Right atrium auricular region (tissue), 2 donors: Measurements from ENCODE around the gene ARMC2. TPM values are rescaled to one million over a fixed set of nuclear protein-coding genes. Genes with fewer than 3 reads are reported as not detected.
A peak's percentile ranks its signal among the peaks of the same experiment; 100 is the strongest.

ENCODE experiments used
- DNase-seq: peaks from one replicate; pipeline ENCODE4 v3.0.0-alpha.2; 2019; ENCODE audit warnings: low spot score
- H3K27ac ChIP-seq, 2 donors: fragments of 200-600 bp; sonication (generic); 1 replicate in 1 of 2; 2 replicates in 1 of 2; pipeline ENCODE4 v1.5.1; 2016 to 2019
- H3K27me3 ChIP-seq, 2 donors: fragments of 200-600 bp; sonication (generic); one replicate each; pipeline versions ENCODE4 v1.5.1 to v1.6.0; 2017 to 2019
- H3K36me3 ChIP-seq: fragments of 200-600 bp; sonication (generic); one replicate; pipeline ENCODE4 v1.5.1; 2016
- H3K4me1 ChIP-seq, 2 donors: fragments of 200-600 bp; sonication (generic); one replicate each; pipeline versions ENCODE4 v1.5.1 to v1.6.0; 2017 to 2019
- H3K4me3 ChIP-seq, 2 donors: fragments of 200-600 bp; sonication (generic); 1 replicate in 1 of 2; 2 replicates in 1 of 2; pipeline ENCODE4 v1.5.1; 2017 to 2019; ENCODE audit warnings: mild to moderate bottlenecking in 1 of 2, moderate library complexity in 1 of 2
- H3K9me3 ChIP-seq, 2 donors: fragments of 200-600 bp; sonication (generic); one replicate each; pipeline ENCODE4 v1.5.1; 2019
- CTCF ChIP-seq, 2 donors: fragments of 200-600 bp; sonication (generic); IDR thresholded peaks; one replicate each; pipeline ENCODE4 v1.5.1; 2019; ENCODE audit warnings: antibody characterized with exemption in 2 of 2
- total RNA-seq, 2 donors: library from RNA; depleted of rRNA; stranded (reverse); fragments of >200 nt; gene quantifications; one replicate each; pipeline ENCODE4 v1.1.0, GENCODE V29; 2016

The ARMC2 gene
- total RNA-seq, 2 donors from 2014 or later, result 5.3 to 5.5 TPM

GRCh38 chr6:108952776-108953486 lies 104.7 kb downstream of the ARMC2 start:
- Histone ChIP-seq H3K36me3 (no peaks in the 10 kb centered on the region), H3K27ac (peak overlapping the region in 1 of 2 donors; percentile 40), H3K9me3 (no peaks in the 10 kb centered on the region), H3K4me3 (no peak overlapping the region), H3K4me1 (peaks cover 0 to 26% of the 10 kb centered on the region in 2 donors), H3K27me3 (no peaks in the 10 kb centered on the region)
- TF ChIP-seq CTCF (IDR thresholded peaks at IDR 0.05), result no peak
- no peak for DNase-seq

GRCh38 chr6:108953681-108954080 lies 105.5 kb downstream of the ARMC2 start:
- no peaks in the 10 kb centered on the region for H3K27me3 ChIP-seq
- no peak for DNase-seq
- H3K4me3 ChIP-seq, result no peak overlapping the region
- no peak overlapping the region for H3K27ac ChIP-seq
- no peak for TF ChIP-seq CTCF (IDR thresholded peaks at IDR 0.05)
- H3K9me3 ChIP-seq, result no peaks in the 10 kb centered on the region
- H3K4me1 ChIP-seq, result peaks cover 0 to 19% of the 10 kb centered on the region in 2 donors
- no peaks in the 10 kb centered on the region for H3K36me3 ChIP-seq

GRCh38 chr6:108955329-108955949 lies 107.2 kb downstream of the ARMC2 start:
- no peak overlapping the region for H3K27ac ChIP-seq
- TF ChIP-seq CTCF (IDR thresholded peaks at IDR 0.05), result no peak
- H3K27me3 ChIP-seq, result no peaks in the 10 kb centered on the region
- H3K9me3 ChIP-seq, result no peaks in the 10 kb centered on the region
- peaks cover 0 to 24% of the 10 kb centered on the region in 2 donors for H3K4me1 ChIP-seq
- no peak for DNase-seq
- H3K4me3 ChIP-seq, result no peak overlapping the region
- no peaks in the 10 kb centered on the region for H3K36me3 ChIP-seq

- H3K27ac ChIP-seq, result no peak overlapping the region
- H3K4me1 ChIP-seq, result peaks cover 0 to 26% of the 10 kb centered on the region in 2 donors
- H3K36me3 ChIP-seq, result no peaks in the 10 kb centered on the region
- no peak for DNase-seq
- no peaks in the 10 kb centered on the region for H3K9me3 ChIP-seq
- no peaks in the 10 kb centered on the region for H3K27me3 ChIP-seq
- TF ChIP-seq CTCF (IDR thresholded peaks at IDR 0.05), result no peak
- no peak overlapping the region for H3K4me3 ChIP-seq
These were observed 109.0 kb downstream of the ARMC2 start for GRCh38 chr6:108957221-108957620.

GRCh38 chr6:108958900-108959770 lies 110.9 kb downstream of the ARMC2 start:
- TF ChIP-seq CTCF (IDR thresholded peaks at IDR 0.05), result no peak
- no peak overlapping the region for H3K27ac ChIP-seq
- peaks cover 0 to 18% of the 10 kb centered on the region in 2 donors for H3K4me1 ChIP-seq
- no peaks in the 10 kb centered on the region for H3K36me3 ChIP-seq
- no peak overlapping the region for H3K4me3 ChIP-seq
- no peaks in the 10 kb centered on the region for H3K9me3 ChIP-seq
- DNase-seq, result no peak
- H3K27me3 ChIP-seq, result no peaks in the 10 kb centered on the region
